H1 (cell line): ENCODE results near the gene SH3RF3. TPM values are rescaled to one million over a fixed set of nuclear protein-coding genes. Genes with fewer than 3 reads are reported as not detected.

Experiments used
- CTCF ChIA-PET: fragments of 300-600 bp; sonication (Branson Sonifier 250); formaldehyde crosslinking; loops from one replicate; lab custom pipeline; 2021; ENCODE audit not compliant: partially characterized antibody; lab: Charles Lee
- POLR2A ChIA-PET: fragments of 300-600 bp; sonication (Branson Sonifier 250); formaldehyde crosslinking; loops from one replicate; lab custom pipeline; 2021; ENCODE audit warnings: inconsistent platforms; ENCODE audit not compliant: partially characterized antibody; lab: Charles Lee
- DNase-seq, 2 experiments: peaks; one replicate each; pipeline versions ENCODE4 v3.0.0 to v3.0.0-alpha.2; 2010 to 2022; ENCODE audit warnings: low spot score in 2 of 2, low read depth in 1 of 2, mixed read lengths in 1 of 2
- FAIRE-seq: peaks from 2 replicates; lab custom pipeline; 2011; peaks lifted over from hg19 to GRCh38; lab: Jason Lieb, UNC
- H2AFZ ChIP-seq: 2 replicates; pipeline ENCODE4 v1.8.1; 2012; ENCODE audit warnings: low read length, inconsistent platforms
- H2AK5ac ChIP-seq: 2 replicates; pipeline ENCODE4 v1.6.1; 2013; ENCODE audit warnings: low read depth, low read length
- H2BK120ac ChIP-seq: replicated peaks from 2 replicates; pipeline ENCODE3; 2013; ENCODE audit warnings: low read depth, low read length, inconsistent platforms
- H2BK12ac ChIP-seq: 2 replicates; pipeline ENCODE4 v1.6.1; 2013; ENCODE audit warnings: low read depth, low read length
- H2BK15ac ChIP-seq: 2 replicates; pipeline ENCODE4 v1.6.1; 2013; ENCODE audit warnings: low read length
- H2BK20ac ChIP-seq: 2 replicates; pipeline ENCODE4 v1.6.1; 2013; ENCODE audit warnings: low read length
- H2BK5ac ChIP-seq: 2 replicates; pipeline ENCODE4 v1.6.1; 2013; ENCODE audit warnings: low read depth, low read length
- H3K14ac ChIP-seq: 2 replicates; pipeline ENCODE4 v1.6.1; 2013; ENCODE audit warnings: inconsistent platforms; ENCODE audit not compliant: insufficient read length
- H3K18ac ChIP-seq: 2 replicates; pipeline ENCODE4 v1.6.1; 2013; ENCODE audit warnings: low read length; ENCODE audit errors: extremely low read depth
- H3K23ac ChIP-seq: 2 replicates; pipeline ENCODE4 v1.6.1; 2013; ENCODE audit warnings: inconsistent platforms; ENCODE audit not compliant: insufficient read length
- H3K23me2 ChIP-seq: 2 replicates; pipeline ENCODE4 v1.6.1; 2013; ENCODE audit warnings: low read depth, low read length
- H3K27ac ChIP-seq: 2 replicates; pipeline ENCODE4 v1.6.1; 2011; ENCODE audit warnings: low read depth, low read length, inconsistent platforms
- H3K27me3 ChIP-seq, 4 experiments: replicated peaks in 1 of 4; 1 replicate in 1 of 4; 2 replicates in 3 of 4; pipeline versions ENCODE4 v1.6.1 to v1.8.1; 2011 to 2013; ENCODE audit warnings: low read length in 3 of 4, mild to moderate bottlenecking in 3 of 4, inconsistent platforms in 2 of 4, mixed read lengths in 2 of 4, moderate library complexity in 1 of 4; ENCODE audit not compliant: control insufficient read depth in 3 of 4, insufficient read depth in 3 of 4; ENCODE audit errors: extremely low read depth in 1 of 4
- H3K36me3 ChIP-seq, 4 experiments: 2 replicates each; pipeline versions ENCODE4 v1.6.1 to v1.8.1; 2011 to 2013; ENCODE audit warnings: mild to moderate bottlenecking in 4 of 4, low read length in 3 of 4, moderate library complexity in 2 of 4, control low read depth in 1 of 4, inconsistent platforms in 1 of 4; ENCODE audit not compliant: insufficient read depth in 4 of 4, control insufficient read depth in 2 of 4
- H3K4ac ChIP-seq: replicated peaks from 2 replicates; pipeline ENCODE3; 2013; ENCODE audit warnings: low read length, low read depth, mixed read lengths, inconsistent platforms; ENCODE audit not compliant: insufficient read length
- H3K4me1 ChIP-seq, 4 experiments: replicated peaks in 1 of 4; 1 replicate in 1 of 4; 2 replicates in 3 of 4; pipeline versions ENCODE4 v1.6.1 to v1.8.1; 2011 to 2013; ENCODE audit warnings: low read length in 3 of 4, inconsistent platforms in 2 of 4, mixed read lengths in 1 of 4; ENCODE audit not compliant: insufficient read depth in 4 of 4, control insufficient read depth in 3 of 4
- H3K4me2 ChIP-seq, 2 experiments: 2 replicates each; pipeline versions ENCODE4 v1.6.1 to v1.8.1; 2011 to 2013; ENCODE audit warnings: low read depth in 2 of 2, low read length in 2 of 2, control low read depth in 1 of 2, inconsistent platforms in 1 of 2, mild to moderate bottlenecking in 1 of 2; ENCODE audit not compliant: insufficient read depth in 1 of 2
- H3K4me3 ChIP-seq, 4 experiments: fragments of 200-600, 300-600 bp in 1 of 4; sonication (generic), shearing (Covaris generic), sonication (Bioruptor Twin) in 1 of 4; 2 replicates each; pipeline versions ENCODE4 v1.5.1 to v1.8.1; 2011 to 2016; ENCODE audit warnings: low read length in 4 of 4, low read depth in 3 of 4, control low read depth in 2 of 4, inconsistent platforms in 2 of 4, mild to moderate bottlenecking in 2 of 4, mixed read lengths in 1 of 4, moderate library complexity in 1 of 4; ENCODE audit not compliant: insufficient read depth in 2 of 4; ENCODE audit errors: extremely low read depth in 1 of 4
- H3K56ac ChIP-seq: replicated peaks from 2 replicates; pipeline ENCODE3; 2013; ENCODE audit warnings: low read depth, mild to moderate bottlenecking, mixed read lengths, low read length, inconsistent platforms; ENCODE audit not compliant: insufficient read length
- H3K79me1 ChIP-seq: 2 replicates; pipeline ENCODE4 v1.6.1; 2013; ENCODE audit warnings: low read depth, low read length, control low read depth
- H3K79me2 ChIP-seq, 2 experiments: 2 replicates each; pipeline versions ENCODE4 v1.6.1 to v1.8.1; 2012 to 2013; ENCODE audit warnings: low read length in 2 of 2, mild to moderate bottlenecking in 2 of 2, inconsistent platforms in 1 of 2; ENCODE audit not compliant: insufficient read depth in 2 of 2, control insufficient read depth in 1 of 2
- H3K9ac ChIP-seq, 4 experiments: replicated peaks in 1 of 4; 1 replicate in 1 of 4; 2 replicates in 3 of 4; pipeline versions ENCODE4 v1.6.1 to v1.8.1; 2011 to 2013; ENCODE audit warnings: low read depth in 3 of 4, low read length in 3 of 4, control low read depth in 2 of 4, mild to moderate bottlenecking in 2 of 4, moderate library complexity in 2 of 4, inconsistent platforms in 1 of 4; ENCODE audit errors: extremely low read depth in 1 of 4
- H3K9me3 ChIP-seq, 2 experiments: 2 replicates each; pipeline versions ENCODE4 v1.6.1 to v1.8.1; 2012 to 2013; ENCODE audit warnings: mild to moderate bottlenecking in 2 of 2, moderate library complexity in 2 of 2, control low read depth in 1 of 2, inconsistent platforms in 1 of 2, low read depth in 1 of 2, low read length in 1 of 2, mixed read lengths in 1 of 2; ENCODE audit not compliant: insufficient read depth in 2 of 2
- H4K20me1 ChIP-seq, 2 experiments: replicated peaks in 1 of 2; 2 replicates each; pipeline versions ENCODE3 to v1.8.1; 2011 to 2013; ENCODE audit warnings: inconsistent platforms in 2 of 2, low read length in 2 of 2, mild to moderate bottlenecking in 1 of 2; ENCODE audit not compliant: insufficient read depth in 2 of 2, control insufficient read depth in 1 of 2
- H4K5ac ChIP-seq: 2 replicates; pipeline ENCODE4 v1.6.1; 2013; ENCODE audit warnings: low read length, low read depth, mixed read lengths, inconsistent platforms; ENCODE audit not compliant: insufficient read length
- H4K8ac ChIP-seq: 2 replicates; pipeline ENCODE4 v1.8.0; 2013; ENCODE audit warnings: mild to moderate bottlenecking, moderate library complexity, low read length, inconsistent platforms; ENCODE audit not compliant: insufficient read depth; ENCODE audit errors: extremely low read depth
- H4K91ac ChIP-seq: replicated peaks from 2 replicates; pipeline ENCODE3; 2013; ENCODE audit warnings: low read length, mixed read lengths, inconsistent platforms; ENCODE audit not compliant: insufficient read length
- CTCF ChIP-seq, 3 experiments: IDR thresholded peaks; 1 replicate in 2 of 3; 2 replicates in 1 of 3; pipeline versions ENCODE4 v1.5.1 to v1.6.1; 2011; ENCODE audit warnings: low read length in 3 of 3, mild to moderate bottlenecking in 3 of 3, inconsistent platforms in 2 of 3, low read depth in 1 of 3, moderate library complexity in 1 of 3; ENCODE audit not compliant: insufficient read depth in 1 of 3; ENCODE audit errors: control extremely low read depth in 1 of 3
- GTF2F1 ChIP-seq: IDR thresholded peaks from 2 replicates; pipeline ENCODE4 v1.6.1; 2012; ENCODE audit warnings: low read depth, low read length, improper control_type of control experiment, borderline replicate concordance
- HDAC6 ChIP-seq: IDR thresholded peaks from one replicate; pipeline ENCODE4 v1.7.1; 2012; ENCODE audit warnings: low read depth, mild to moderate bottlenecking, inconsistent platforms, low read length, moderate library complexity
- RAD21 ChIP-seq, 2 experiments: IDR thresholded peaks in 1 of 2; conservative IDR thresholded peaks in 1 of 2; 2 replicates each; pipeline ENCODE4 v1.6.1; 2011; ENCODE audit warnings: low read depth in 2 of 2, low read length in 2 of 2, improper control_type of control experiment in 1 of 2, inconsistent platforms in 1 of 2, mild to moderate bottlenecking in 1 of 2, moderate library complexity in 1 of 2
- RBBP5 ChIP-seq: IDR thresholded peaks from 2 replicates; pipeline ENCODE4 v1.7.1; 2012; ENCODE audit warnings: low read depth, mild to moderate bottlenecking, inconsistent platforms, low read length, moderate library complexity, borderline replicate concordance
- SAP30 ChIP-seq: fragments of 300-600 bp; sonication (generic); IDR thresholded peaks from 2 replicates; pipeline ENCODE4 v1.7.1; 2012; ENCODE audit warnings: low read length, moderate library complexity, mild to moderate bottlenecking, inconsistent platforms; ENCODE audit not compliant: insufficient read depth, insufficient replicate concordance
- SP1 ChIP-seq: IDR thresholded peaks from 2 replicates; pipeline ENCODE4 v1.6.1; 2011; ENCODE audit warnings: low read depth, low read length
- TEAD4 ChIP-seq: IDR thresholded peaks from 2 replicates; pipeline ENCODE4 v1.6.1; 2012; ENCODE audit warnings: low read depth, low read length, inconsistent platforms, mixed read lengths
- WGBS, 2 experiments: shearing (Covaris generic) in 1 of 2; methylation state at CpG; one replicate each; pipeline versions ENCODE4 v1.1.6 to v1.1.7; 2013 to 2015; ENCODE audit warnings: low lambda C conversion rate in 2 of 2, mixed read lengths in 2 of 2, inconsistent platforms in 1 of 2, low coverage in 1 of 2, missing lambda C conversion rate in 1 of 2; ENCODE audit not compliant: insufficient replicate concordance in 2 of 2, insufficient coverage in 1 of 2, insufficient read length in 1 of 2; ENCODE audit errors: extremely low coverage in 1 of 2, missing lambda C conversion rate in 1 of 2; 5-methylcytosine and 5-hydroxymethylcytosine counted together
- polyA plus RNA-seq, 7 experiments: library from polyadenylated mRNA; depleted of rRNA in 3 of 7; stranded (reverse) in 5 of 7; unstranded in 2 of 7; fragments of >200 nt in 5 of 7; fragments of 200-250 nt in 2 of 7; gene quantifications; 1 replicate in 5 of 7; 2 replicates in 1 of 7; 4 replicates in 1 of 7; pipeline versions ENCODE4 v1.2.1 to v1.2.3, GENCODE V29; 2011 to 2013; ENCODE audit warnings: missing spikeins in 2 of 7, mixed read lengths in 2 of 7
- total RNA-seq: library from RNA; stranded (reverse); fragmentation: NEBNext Ultra II Directional; extraction: Animal tissue kit (Norgen Biotek cat#: 25700); gene quantifications from 2 replicates; pipeline ENCODE4 v1.2.1, GENCODE V29; 2021
- TF ChIP-seq, protein P1 (sequence below): IDR thresholded peaks from 2 replicates; pipeline ENCODE4 v1.6.1; 2011; ENCODE audit warnings: low read depth, mild to moderate bottlenecking, low read length; ENCODE audit not compliant: insufficient read depth

SH3RF3 gene
- total and polyA plus RNA-seq, 2 of the 8 experiments (the other 6 are each of a cell fraction or from before 2014, with no cell fraction given) = 0.11 to 0.65 TPM

DNA sequence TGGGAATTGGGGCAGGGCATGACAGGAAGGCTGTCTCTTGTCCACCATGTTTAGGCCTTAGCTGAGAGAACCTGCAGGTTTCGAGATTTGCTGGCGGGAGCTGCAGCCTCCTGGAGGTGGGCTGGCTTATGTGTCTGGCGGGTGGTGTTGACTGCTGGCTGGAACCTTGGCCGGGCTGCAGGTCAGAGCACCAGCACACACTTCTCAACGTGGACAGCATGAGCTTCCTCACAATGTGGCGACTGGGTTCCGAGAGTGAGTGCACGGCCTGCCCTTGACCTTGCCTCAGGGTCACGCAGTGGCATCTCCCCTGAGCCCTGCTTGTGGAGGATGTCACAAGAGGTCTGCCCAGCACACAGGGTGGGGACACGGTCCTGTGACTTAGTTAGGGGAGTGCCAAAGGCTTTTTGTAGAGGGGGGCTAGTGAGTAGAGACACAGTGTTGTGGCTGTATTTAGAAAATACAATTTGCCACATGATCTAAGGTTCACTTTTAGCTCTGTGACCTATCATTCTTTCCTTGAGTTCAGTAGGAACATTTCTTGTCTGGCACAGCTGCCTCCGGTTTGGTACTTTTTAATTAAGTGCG is 350.0 kb downstream of the SH3RF3 start:
- H3K4me1 ChIP-seq = no peaks in the 10 kb centered on the region
- no peak overlapping the region for H3K4me3 ChIP-seq
- no peak for TF ChIP-seq SP1
- TF ChIP-seq SAP30 = no peak
- TF ChIP-seq RAD21 (IDR thresholded peaks at IDR 0.05 in 1 of 2, conservative IDR thresholded peaks at IDR 0.05 in 1 of 2; ENCODE audit: low read depth in 2 of 2, low read length in 2 of 2) = no peak
- TF ChIP-seq, protein P1, sequence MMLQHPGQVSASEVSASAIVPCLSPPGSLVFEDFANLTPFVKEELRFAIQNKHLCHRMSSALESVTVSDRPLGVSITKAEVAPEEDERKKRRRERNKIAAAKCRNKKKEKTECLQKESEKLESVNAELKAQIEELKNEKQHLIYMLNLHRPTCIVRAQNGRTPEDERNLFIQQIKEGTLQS = no peak
- TF ChIP-seq CTCF (IDR thresholded peaks at IDR 0.05; ENCODE audit: control extremely low read depth in 1 of 3, insufficient read depth in 1 of 3, low read depth in 1 of 3, low read length in 3 of 3) = no peak
- no peak for TF ChIP-seq TEAD4
- no peak for TF ChIP-seq HDAC6
- TF ChIP-seq GTF2F1 = no peak
- TF ChIP-seq RBBP5 = no peak
- no peak overlapping the region for H3K4ac ChIP-seq
- WGBS, 2 experiments = 95% methylated on average over 12 of the region's 12 CpGs; no CpG with 5 or more reads in 1 of the 2 experiments
- H3K56ac ChIP-seq = no peak overlapping the region
- H2BK20ac ChIP-seq = no peak overlapping the region
- no peaks in the 10 kb centered on the region for H3K79me2 ChIP-seq
- no peaks in the 10 kb centered on the region for H3K36me3 ChIP-seq
- no peak overlapping the region for H3K18ac ChIP-seq
- H2BK15ac ChIP-seq = no peak overlapping the region
- no peak overlapping the region for H2BK12ac ChIP-seq
- no peak for DNase-seq
- CTCF ChIA-PET = interaction anchor here (0.6 to 1.1 kb wide), 3 partner anchors 69 to 276 kb away, joined by 3 read pairs; no protein-coding TSS in a partner anchor
- H2AFZ ChIP-seq = no peak overlapping the region
- H3K27ac ChIP-seq = no peak overlapping the region
- no peak overlapping the region for H2BK5ac ChIP-seq
- H2BK120ac ChIP-seq = no peak overlapping the region
- H3K4me2 ChIP-seq = no peak overlapping the region
- no peak overlapping the region for H2AK5ac ChIP-seq
- no peaks in the 10 kb centered on the region for H3K9me3 ChIP-seq
- no peak overlapping the region for H3K9ac ChIP-seq
- no peaks in the 10 kb centered on the region for H3K23me2 ChIP-seq
- no peaks in the 10 kb centered on the region for H3K27me3 ChIP-seq
- H4K8ac ChIP-seq = no peak overlapping the region
- no peak overlapping the region for H3K14ac ChIP-seq
- no peak overlapping the region for H3K23ac ChIP-seq
- FAIRE-seq = no peak
- POLR2A ChIA-PET = no interaction called here
- H4K91ac ChIP-seq = no peak overlapping the region
- no peaks in the 10 kb centered on the region for H3K79me1 ChIP-seq
- peaks cover 0 to 1% of the 10 kb centered on the region in 2 experiments for H4K20me1 ChIP-seq
- no peak overlapping the region for H4K5ac ChIP-seq
